Left ventricle myocardium inferior (tissue), 1 donor: ENCODE results near the gene CCL26. TPM values are rescaled to one million over a fixed set of nuclear protein-coding genes. Genes with fewer than 3 reads are reported as not detected.
"Not testable (repeated sequence)": the region's sequence is repeated elsewhere in the genome, so short reads cannot be mapped to it uniquely, and the experiment has no call there.

ENCODE experiments used
- DNase-seq: peaks from one replicate; pipeline ENCODE4 v3.0.0-alpha.2; 2020
- H3K27ac ChIP-seq: fragments of 200-600 bp; replicated peaks from 2 replicates; pipeline ENCODE4 v1.8.0; 2021
- H3K27me3 ChIP-seq: fragments of 200-600 bp; 2 replicates; pipeline ENCODE4 v1.8.0; 2021; ENCODE audit warnings: low read depth
- H3K36me3 ChIP-seq: fragments of 200-600 bp; 2 replicates; pipeline ENCODE4 v1.8.0; 2021
- H3K4me1 ChIP-seq: fragments of 200-600 bp; 2 replicates; pipeline ENCODE4 v1.8.0; 2021
- H3K4me3 ChIP-seq: fragments of 200-600 bp; 2 replicates; pipeline ENCODE4 v1.8.0; 2021; ENCODE audit warnings: mild to moderate bottlenecking, moderate library complexity
- H3K9me3 ChIP-seq: fragments of 200-600 bp; replicated peaks from 2 replicates; pipeline ENCODE4 v1.8.0; 2021
- CTCF ChIP-seq: fragments of 200-600 bp; IDR thresholded peaks from 2 replicates; pipeline ENCODE4 v1.8.0; 2021; ENCODE audit warnings: antibody characterized with exemption, mild to moderate bottlenecking, borderline replicate concordance
- intact Hi-C: fragments of 100-400 bp; cut with micrococcal nuclease; formaldehyde crosslinking; loops from one replicate; pipeline ENCODE4 v1.11.0; 2022
- total RNA-seq: library from RNA; stranded (reverse); fragmentation: NEBNext Ultra II Directional; extraction: Animal tissue kit (Norgen Biotek cat#: 25700); gene quantifications from one replicate; pipeline ENCODE4 v1.2.1, GENCODE V29; 2021
- donor health status: DM: no; HTN: yes; CAD: no; lungs with severe emphysema.

The CCL26 gene
- total RNA-seq, 1 donor from 2014 or later, result 0.49 TPM

- intact Hi-C loops, result no loop called here
- Histone ChIP-seq H3K9me3 (no peaks in the 10 kb centered on the region), H3K4me3 (no peak overlapping the region), H3K4me1 (no peaks in the 10 kb centered on the region), H3K27me3 (peaks cover 4% of the 10 kb centered on the region), H3K27ac (peak overlapping the region; percentile 44), H3K36me3 (no peaks in the 10 kb centered on the region)
- TF ChIP-seq CTCF, result no peak
- peak; percentile 21 for DNase-seq
Observed at GRCh38 chr7:75789361-75789924, 17.4 kb upstream of the CCL26 start.

- H3K36me3 ChIP-seq, H3K4me1 ChIP-seq, DNase-seq, intact Hi-C loops, H3K9me3 ChIP-seq, H3K4me3 ChIP-seq, H3K27me3 ChIP-seq, H3K27ac ChIP-seq: not testable (repeated sequence)
Observed at GRCh38 chr7:75788154-75788847, 16.3 kb upstream of the CCL26 start.

- intact Hi-C loops, H3K4me3 ChIP-seq, H3K4me1 ChIP-seq, H3K36me3 ChIP-seq, H3K27ac ChIP-seq, DNase-seq, H3K9me3 ChIP-seq: not testable (repeated sequence)
- peaks cover 15% of the 10 kb centered on the region for H3K27me3 ChIP-seq
Observed at GRCh38 chr7:75783058-75783457, 11.0 kb upstream of the CCL26 start.

- DNase-seq, H3K4me1 ChIP-seq, H3K36me3 ChIP-seq, intact Hi-C loops, H3K27ac ChIP-seq, H3K4me3 ChIP-seq, H3K9me3 ChIP-seq: not testable (repeated sequence)
- peaks cover 15% of the 10 kb centered on the region for H3K27me3 ChIP-seq
Observed at GRCh38 chr7:75780647-75781273, 8.7 kb upstream of the CCL26 start.

GRCh38 chr7:75779516-75779915, 7.5 kb upstream of the CCL26 start:
- H3K9me3 ChIP-seq, H3K4me1 ChIP-seq, DNase-seq, intact Hi-C loops, H3K36me3 ChIP-seq, H3K27ac ChIP-seq, H3K4me3 ChIP-seq: not testable (repeated sequence)
- H3K27me3 ChIP-seq, result peaks cover 15% of the 10 kb centered on the region

GRCh38 chr7:75779035-75779434, 7.0 kb upstream of the CCL26 start:
- intact Hi-C loops, H3K36me3 ChIP-seq, H3K4me3 ChIP-seq, H3K4me1 ChIP-seq, H3K9me3 ChIP-seq, H3K27ac ChIP-seq, DNase-seq: not testable (repeated sequence)
- H3K27me3 ChIP-seq, result peaks cover 15% of the 10 kb centered on the region

GRCh38 chr7:75776295-75776971, 4.4 kb upstream of the CCL26 start:
- no peaks in the 10 kb centered on the region for H3K9me3 ChIP-seq
- intact Hi-C loops, result no loop called here
- H3K27me3 ChIP-seq, result peaks cover 15% of the 10 kb centered on the region
- TF ChIP-seq CTCF, result no peak
- no peak for DNase-seq
- H3K4me1 ChIP-seq, result no peaks in the 10 kb centered on the region
- no peaks in the 10 kb centered on the region for H3K36me3 ChIP-seq
- H3K27ac ChIP-seq, result no peak overlapping the region
- H3K4me3 ChIP-seq, result no peak overlapping the region

GRCh38 chr7:75773958-75774357, 1.9 kb upstream of the CCL26 start:
- DNase-seq, H3K4me1 ChIP-seq, intact Hi-C loops, H3K9me3 ChIP-seq, H3K27ac ChIP-seq, H3K4me3 ChIP-seq, H3K36me3 ChIP-seq, H3K27me3 ChIP-seq: not testable (repeated sequence)
